ENCODE results near the gene PEX6.
A peak's percentile ranks its signal among the peaks of the same experiment; 100 is the strongest.
"Not testable (repeated sequence)": the region's sequence is repeated elsewhere in the genome, so short reads cannot be mapped to it uniquely, and the experiment has no call there.

PEX6 gene

DNA sequence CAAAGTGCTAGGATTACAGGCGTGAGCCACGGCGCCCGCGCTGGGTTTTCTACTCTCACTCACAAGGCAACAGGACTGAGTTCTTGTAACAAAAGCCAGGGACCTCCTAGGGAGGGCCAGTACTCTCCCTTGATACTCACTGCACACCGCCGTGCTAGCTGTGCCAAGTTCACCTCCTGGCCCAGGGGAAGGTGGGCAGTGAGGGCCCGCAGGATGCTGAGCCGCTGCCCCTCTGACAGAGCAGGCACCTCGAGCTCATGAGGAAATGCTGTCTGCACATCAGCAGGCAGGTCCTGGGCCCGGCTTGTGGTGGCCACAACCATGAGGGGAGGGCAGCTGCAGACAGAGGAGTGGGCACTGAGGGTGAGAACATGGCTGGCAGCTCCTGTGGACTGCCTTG lies 11.8 kb downstream of the PEX6 start:
- DNase-seq (ENCODE audit: low read depth in 2 of 2) = no peak

- DNase-seq (ENCODE audit: low read depth in 2 of 2) = no peak
These were observed 12.4 kb downstream of the PEX6 start for GRCh38 chr6:42966571-42966970.

DNA sequence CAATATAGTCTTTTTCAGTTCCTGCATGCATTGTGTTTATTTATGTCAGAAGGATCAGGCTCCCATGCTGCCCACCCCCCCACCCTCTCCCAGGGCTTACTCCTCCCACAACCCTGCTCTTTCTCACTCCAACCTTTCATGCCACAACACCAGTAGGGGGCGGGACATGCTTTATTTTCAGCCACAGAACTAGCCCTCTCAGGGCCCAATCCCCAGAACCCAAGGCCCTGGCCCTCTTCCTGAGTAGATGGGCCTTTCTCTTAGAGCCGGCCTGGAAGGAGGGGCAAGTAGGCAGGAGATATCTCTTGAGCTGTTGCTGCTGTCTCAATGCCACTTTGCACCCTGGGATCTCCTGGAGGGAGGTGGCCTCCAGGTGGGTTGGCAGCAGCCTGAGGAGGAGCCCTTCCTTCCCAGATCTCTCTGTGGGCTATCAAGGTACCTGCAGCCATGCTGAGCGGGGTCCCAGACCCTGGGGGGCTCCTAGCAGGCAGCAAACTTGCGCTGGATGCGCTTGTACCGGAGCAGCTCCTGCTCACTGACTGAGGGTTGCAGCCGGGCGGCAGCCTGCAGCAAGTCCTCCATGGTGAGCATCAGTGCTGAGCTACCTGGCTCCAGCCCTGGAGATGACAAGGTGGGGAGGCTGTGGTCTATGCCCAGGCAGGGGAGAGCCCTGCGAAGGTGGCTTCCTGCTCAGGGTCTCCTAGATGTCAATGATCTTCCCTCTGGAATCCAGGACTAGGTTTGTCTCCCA lies 15.0 kb downstream of the PEX6 start:
- DNase-seq (ENCODE audit: low read depth in 2 of 2) = peak in 1 of 2 donors; percentile 19

GRCh38 chr6:42963179-42963854 lies 15.7 kb downstream of the PEX6 start:
- DNase-seq (ENCODE audit: low read depth in 2 of 2) = no peak

DNA sequence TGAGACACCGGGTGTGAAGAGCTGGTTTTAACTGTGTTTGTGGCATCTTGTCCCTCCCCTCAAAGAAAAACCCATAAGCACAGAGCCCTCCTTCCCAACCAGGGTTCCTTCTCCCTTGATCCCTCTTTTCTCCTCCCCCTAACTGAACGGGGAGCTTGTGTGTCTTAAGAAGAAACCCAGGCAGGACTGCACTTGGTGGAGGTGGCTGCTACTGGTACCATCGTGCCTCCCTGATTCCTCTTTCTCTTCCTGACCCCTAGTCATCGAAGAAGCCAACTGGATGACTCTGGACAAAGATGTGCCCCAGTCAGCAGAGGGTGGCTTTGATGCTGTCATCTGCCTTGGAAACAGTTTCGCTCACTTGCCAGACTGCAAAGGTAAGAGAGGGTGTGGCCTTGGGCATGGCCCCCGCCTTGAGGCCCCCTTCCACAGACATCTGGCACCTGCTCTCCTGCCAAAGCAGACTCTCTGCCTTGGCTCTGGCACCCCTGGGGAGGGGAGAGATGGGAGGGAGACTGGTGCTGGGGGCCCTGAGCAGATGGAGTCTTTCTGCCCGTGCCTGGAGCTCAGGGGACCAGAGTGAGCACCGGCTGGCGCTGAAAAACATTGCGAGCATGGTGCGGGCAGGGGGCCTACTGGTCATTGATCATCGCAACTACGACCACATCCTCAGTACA lies 16.3 kb downstream of the PEX6 start:
- DNase-seq (ENCODE audit: low read depth in 2 of 2) = no peak

GRCh38 chr6:42962096-42962495 lies 16.9 kb downstream of the PEX6 start:
- DNase-seq (ENCODE audit: low read depth in 2 of 2) = no peak

GRCh38 chr6:42961020-42961470 lies 17.9 kb downstream of the PEX6 start:
- no peak for DNase-seq (ENCODE audit: low read depth in 2 of 2)

GRCh38 chr6:42960243-42961019 lies 18.6 kb downstream of the PEX6 start, which contains the start of gene GNMT:
TSS of gene GNMT (plus strand) at chr6:42960754. CDS start at chr6:42960768, 14 bp downstream.
- no peak for DNase-seq (ENCODE audit: low read depth in 2 of 2)

- no peak for DNase-seq (ENCODE audit: low read depth in 2 of 2)
These were observed 19.1 kb downstream of the PEX6 start for GRCh38 chr6:42959917-42960242.

- no peak for DNase-seq (ENCODE audit: low read depth in 2 of 2)
These were observed 20.9 kb downstream of the PEX6 start for GRCh38 chr6:42958125-42958524.

GRCh38 chr6:42954405-42954804 lies 24.6 kb downstream of the PEX6 start:
- not testable (repeated sequence) for DNase-seq (ENCODE audit: low read depth in 2 of 2)

- DNase-seq (ENCODE audit: low read depth in 2 of 2) = no peak
These were observed 26.6 kb downstream of the PEX6 start for GRCh38 chr6:42952389-42952788.

GRCh38 chr6:42947950-42948349 lies 31.0 kb downstream of the PEX6 start:
- DNase-seq (ENCODE audit: low read depth in 2 of 2) = no peak

- no peak for DNase-seq (ENCODE audit: low read depth in 2 of 2)
These were observed 36.5 kb downstream of the PEX6 start for GRCh38 chr6:42942444-42942843.

- DNase-seq (ENCODE audit: low read depth in 2 of 2) = not testable (repeated sequence)
These were observed 37.6 kb downstream of the PEX6 start for GRCh38 chr6:42941356-42941755.

DNA sequence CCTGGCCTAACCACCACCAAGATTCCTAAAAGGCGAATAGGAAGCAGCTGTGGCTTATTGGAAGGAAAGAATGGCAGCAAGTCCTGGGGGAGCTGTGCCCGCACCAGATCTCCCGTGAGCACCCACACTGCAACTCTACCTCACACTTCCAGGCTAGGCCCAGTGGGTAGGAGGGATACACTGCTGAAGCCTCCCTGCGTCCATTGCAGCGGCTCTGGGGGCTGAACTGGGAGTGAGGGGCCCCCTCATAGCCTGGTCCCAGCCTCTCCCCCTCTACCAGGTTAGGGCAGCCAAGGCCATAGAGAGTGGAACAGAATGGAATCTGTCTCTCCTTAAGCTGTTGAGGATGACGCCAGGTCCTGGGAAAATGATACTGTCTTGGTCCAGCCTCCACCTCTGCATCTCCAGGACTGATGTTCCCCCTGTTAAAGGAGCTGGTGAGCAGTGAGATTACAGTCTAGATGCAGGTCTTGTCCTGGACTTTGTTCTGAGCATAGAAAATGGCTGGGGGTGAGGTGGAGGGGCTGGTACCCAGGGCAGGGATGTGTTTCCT lies 38.4 kb downstream of the PEX6 start:
- no peak for DNase-seq (ENCODE audit: low read depth in 2 of 2)

DNA sequence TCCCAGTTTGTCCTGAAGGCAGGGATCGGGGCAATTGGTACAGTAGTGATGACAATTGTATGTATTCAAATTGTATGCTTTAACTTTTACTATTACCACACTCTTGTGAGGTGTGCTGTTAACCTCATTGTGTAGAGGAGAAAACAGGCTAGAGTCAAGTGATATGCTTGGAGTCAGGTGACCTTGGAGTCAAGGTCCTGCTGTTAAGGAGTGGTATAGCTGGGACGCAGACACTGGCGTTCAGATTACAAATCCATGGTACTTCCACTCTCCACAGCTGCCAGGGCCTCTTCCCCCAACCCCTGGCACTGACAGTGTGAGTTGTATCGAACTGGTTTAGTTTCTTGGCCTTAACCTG lies 39.2 kb downstream of the PEX6 start:
- DNase-seq (ENCODE audit: low read depth in 2 of 2) = no peak

DNA sequence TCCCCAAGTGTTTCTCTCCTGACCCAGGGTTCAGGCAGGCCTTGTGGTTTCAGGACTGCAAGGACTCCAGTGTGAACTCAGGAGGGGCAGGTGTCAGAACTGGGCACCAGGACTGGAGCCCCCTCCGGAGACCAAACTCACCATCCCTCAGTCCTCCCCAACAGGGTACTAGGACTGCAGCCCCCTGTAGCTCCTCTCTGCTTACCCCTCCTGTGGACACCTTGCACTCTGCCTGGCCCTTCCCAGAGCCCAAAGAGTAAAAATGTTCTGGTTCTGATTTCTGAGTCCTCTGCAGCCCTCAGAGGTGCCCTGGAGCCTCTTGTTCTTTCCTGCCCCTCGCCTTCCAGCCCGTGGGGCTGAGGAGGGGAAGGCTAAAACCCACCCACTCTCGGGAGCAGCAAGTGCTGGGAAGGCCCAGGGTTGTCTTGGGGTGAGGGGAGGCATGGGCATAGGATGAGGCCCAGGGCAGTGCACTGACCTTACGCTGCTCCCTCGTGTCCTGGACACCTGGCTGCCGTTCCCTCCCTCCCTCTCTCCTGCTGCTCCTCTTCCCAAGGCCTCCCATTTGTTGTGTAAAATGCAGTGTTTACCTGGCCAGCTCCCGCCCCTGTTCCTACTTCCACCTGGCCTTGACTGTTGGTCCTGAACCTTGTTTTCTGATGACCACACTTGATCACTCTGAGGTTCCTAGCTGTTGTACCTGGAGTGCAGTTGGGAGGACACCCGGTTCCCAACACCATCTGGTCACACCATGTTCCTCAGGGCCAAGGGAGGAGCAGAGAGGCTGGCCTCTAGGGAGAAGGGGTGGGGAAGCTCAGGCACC lies 39.8 kb downstream of the PEX6 start:
- DNase-seq (ENCODE audit: low read depth in 2 of 2) = no peak

DNA sequence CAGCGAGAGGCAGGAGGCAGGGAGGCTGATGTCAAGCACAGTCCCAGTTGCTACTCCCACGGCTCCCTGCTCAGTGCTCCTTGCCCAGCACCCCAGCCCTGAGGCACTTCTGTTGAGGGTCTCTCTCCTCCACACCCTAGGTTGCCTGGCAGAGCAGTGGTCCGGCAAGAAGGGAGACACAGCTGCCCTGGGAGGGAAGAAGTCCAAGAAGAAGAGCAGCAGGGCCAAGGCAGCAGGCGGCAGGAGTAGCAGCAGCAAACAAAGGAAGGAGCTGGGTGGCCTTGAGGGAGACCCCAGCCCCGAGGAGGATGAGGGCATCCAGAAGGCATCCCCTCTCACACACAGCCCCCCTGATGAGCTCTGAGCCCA lies 40.6 kb downstream of the PEX6 start:
- DNase-seq (ENCODE audit: low read depth in 2 of 2) = no peak

GRCh38 chr6:42937548-42938427 lies 41.2 kb downstream of the PEX6 start:
- no peak for DNase-seq (ENCODE audit: low read depth in 2 of 2)
